Stimulated activated memory B cell treated with anti-CD40 and anti-IgM and Interleukin-4, amounts not matched to agents 10 μg/mL and 1 μg/mL and 100 μg/mL, for 72 hours (primary cell): ENCODE results near the gene RAB40C.

Experiments used
- ATAC-seq: fragments of 150-1000 bp; cut with Tn5 transposase; 2 replicates; pipeline ENCODE4 v1.10.0; 2021
- H3K27ac Mint-ChIP-seq: one replicate; pipeline ENCODE4 v1.8.0; 2022; ENCODE audit warnings: mild to moderate bottlenecking, mixed read lengths
- H3K27me3 Mint-ChIP-seq: one replicate; pipeline ENCODE4 v1.8.0; 2022; ENCODE audit warnings: mixed read lengths
- H3K36me3 Mint-ChIP-seq: one replicate; pipeline ENCODE4 v1.8.0; 2022; ENCODE audit warnings: mixed read lengths
- H3K4me1 Mint-ChIP-seq: one replicate; pipeline ENCODE4 v1.8.0; 2022; ENCODE audit warnings: mixed read lengths
- H3K4me3 Mint-ChIP-seq: one replicate; pipeline ENCODE4 v1.8.0; 2022; ENCODE audit warnings: mild to moderate bottlenecking, moderate library complexity, mixed read lengths
- H3K9me3 Mint-ChIP-seq: one replicate; pipeline ENCODE4 v1.8.0; 2022; ENCODE audit warnings: mixed read lengths

Gene RAB40C

DNA sequence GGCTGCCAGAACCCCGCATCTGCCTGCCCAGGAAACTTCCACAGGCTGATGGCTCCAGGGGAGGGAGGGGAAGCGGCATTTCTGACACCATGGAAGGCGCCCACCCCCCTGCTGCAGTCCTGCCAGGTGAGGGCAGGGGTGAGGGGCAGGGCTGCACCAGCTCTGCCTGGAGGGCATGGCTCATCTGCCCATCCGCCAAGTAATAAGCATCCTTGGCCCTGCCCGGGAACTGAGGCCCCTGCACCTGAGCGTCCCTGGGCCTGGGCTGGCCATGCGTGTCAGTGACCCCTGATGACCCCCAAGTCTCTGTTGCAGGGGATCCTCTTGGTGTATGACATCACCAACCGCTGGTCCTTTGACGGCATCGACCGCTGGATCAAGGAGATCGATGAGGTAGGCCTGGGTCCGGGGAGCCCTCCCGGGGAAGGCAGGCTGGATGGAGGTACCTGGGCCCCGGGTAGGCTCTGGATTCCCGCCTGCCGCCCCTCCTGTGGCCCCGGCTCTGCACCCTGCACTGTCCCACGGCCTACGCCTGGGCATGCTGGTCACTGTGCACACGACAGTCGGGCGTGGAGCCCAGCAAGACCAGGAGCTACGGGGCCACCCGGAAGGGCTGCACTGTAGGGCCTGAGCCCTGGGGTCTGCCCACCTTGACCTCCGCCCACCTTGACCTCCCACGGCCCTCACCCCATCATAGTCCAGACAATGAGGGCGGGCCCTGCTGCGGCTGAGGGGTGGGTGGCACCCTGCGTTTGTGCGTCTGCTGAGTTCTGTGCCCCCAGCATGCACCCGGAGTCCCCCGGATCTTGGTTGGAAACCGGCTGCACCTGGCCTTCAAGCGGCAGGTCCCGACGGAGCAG is 35.5 kb downstream of the RAB40C start:
- no peaks in the 10 kb centered on the region for H3K4me1 Mint-ChIP-seq
- H3K4me3 Mint-ChIP-seq, result no peak overlapping the region
- H3K9me3 Mint-ChIP-seq, result no peaks in the 10 kb centered on the region
- no peak for ATAC-seq
- H3K36me3 Mint-ChIP-seq, result peaks cover 23% of the 10 kb centered on the region
- no peak overlapping the region for H3K27ac Mint-ChIP-seq
- H3K27me3 Mint-ChIP-seq, result no peaks in the 10 kb centered on the region

GRCh38 chr16:625977-626765 is 36.3 kb downstream of the RAB40C start:
- Mint-ChIP-seq H3K9me3 (no peaks in the 10 kb centered on the region), H3K4me3 (no peak overlapping the region), H3K36me3 (peaks cover 23% of the 10 kb centered on the region), H3K27ac (no peak overlapping the region), H3K27me3 (no peaks in the 10 kb centered on the region), H3K4me1 (no peaks in the 10 kb centered on the region)
- no peak for ATAC-seq

- no peak for ATAC-seq
- H3K4me3 Mint-ChIP-seq, result no peak overlapping the region
- H3K36me3 Mint-ChIP-seq, result peaks cover 23% of the 10 kb centered on the region
- H3K27me3 Mint-ChIP-seq, result no peaks in the 10 kb centered on the region
- peaks cover 6% of the 10 kb centered on the region for H3K4me1 Mint-ChIP-seq
- H3K27ac Mint-ChIP-seq, result no peak overlapping the region
- no peaks in the 10 kb centered on the region for H3K9me3 Mint-ChIP-seq
These were observed 37.1 kb downstream of the RAB40C start for GRCh38 chr16:626787-627453.

DNA sequence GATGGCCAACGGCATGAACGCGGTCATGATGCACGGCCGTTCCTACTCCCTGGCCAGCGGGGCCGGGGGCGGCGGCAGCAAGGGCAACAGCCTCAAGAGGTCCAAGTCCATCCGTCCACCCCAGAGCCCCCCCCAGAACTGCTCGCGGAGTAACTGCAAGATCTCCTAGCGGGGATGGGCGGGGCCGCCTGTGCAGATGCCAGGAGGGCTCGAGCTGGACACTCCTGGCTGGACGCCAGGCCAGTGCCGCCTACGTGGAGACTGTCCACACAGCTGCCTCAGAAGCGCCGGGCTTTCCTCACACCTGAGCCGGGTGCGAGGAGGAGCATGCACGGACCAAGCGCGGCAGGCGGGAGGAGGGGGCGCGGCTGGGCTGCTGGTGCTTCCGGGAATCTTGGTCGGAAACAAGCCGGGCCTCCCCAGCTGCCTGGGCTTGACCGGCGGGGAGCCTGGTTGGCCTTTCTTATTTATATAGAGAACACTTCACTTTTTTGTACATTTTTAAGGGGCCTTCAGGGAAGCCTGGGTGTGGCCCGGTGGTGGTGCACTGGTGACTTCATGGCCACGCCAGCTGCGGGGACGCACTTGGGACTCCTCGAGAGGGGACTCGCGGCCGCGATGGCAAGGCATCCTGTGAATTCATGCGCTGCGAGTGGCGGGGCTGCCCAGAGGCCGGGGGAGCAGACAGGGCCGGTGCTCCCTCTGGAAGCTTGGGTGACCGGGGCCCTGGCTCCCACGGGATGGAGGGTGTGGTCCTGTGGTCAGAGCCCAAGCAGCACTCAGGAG is 37.8 kb downstream of the RAB40C start:
- no peak for ATAC-seq
- no peaks in the 10 kb centered on the region for H3K9me3 Mint-ChIP-seq
- H3K4me3 Mint-ChIP-seq, result no peak overlapping the region
- H3K27ac Mint-ChIP-seq, result no peak overlapping the region
- H3K36me3 Mint-ChIP-seq, result peaks cover 23% of the 10 kb centered on the region
- no peaks in the 10 kb centered on the region for H3K27me3 Mint-ChIP-seq
- peaks cover 6% of the 10 kb centered on the region for H3K4me1 Mint-ChIP-seq

DNA sequence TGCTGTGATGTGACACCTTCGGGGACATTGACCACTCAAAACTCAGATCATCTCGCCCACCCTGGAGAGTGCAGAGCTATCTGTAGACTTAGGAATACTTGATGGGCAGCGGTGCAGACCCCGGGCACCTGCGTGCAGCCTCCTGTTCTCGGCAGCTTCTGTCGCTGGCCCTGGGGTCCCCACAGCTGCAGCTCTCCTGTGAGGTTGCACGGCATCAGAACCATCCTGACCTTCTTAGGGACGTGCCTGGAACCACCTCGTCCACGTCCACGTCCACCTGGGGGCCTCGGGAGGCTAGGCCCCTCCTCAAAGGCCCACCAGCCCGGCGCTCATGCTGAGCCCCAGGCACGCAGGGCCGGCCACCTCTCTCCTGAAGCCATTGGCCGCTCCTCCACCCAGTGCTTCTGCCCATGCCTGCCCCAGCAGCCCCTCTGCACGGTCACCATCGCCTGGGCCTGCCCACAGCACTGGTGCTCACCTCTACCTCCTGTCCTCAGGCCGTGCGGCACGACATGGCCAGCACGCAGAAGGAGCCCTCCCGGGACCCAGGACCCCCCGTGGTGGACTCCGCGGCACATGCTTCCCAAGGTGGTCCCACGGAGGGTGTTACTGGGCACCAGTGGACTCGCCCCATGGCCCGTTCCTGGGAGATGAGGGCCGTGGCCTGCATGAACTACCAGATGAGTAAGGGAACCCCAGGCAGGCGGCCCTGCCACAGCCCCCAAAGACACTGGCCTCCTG is 38.6 kb downstream of the RAB40C start:
- no peak overlapping the region for H3K27ac Mint-ChIP-seq
- no peak overlapping the region for H3K4me3 Mint-ChIP-seq
- no peaks in the 10 kb centered on the region for H3K27me3 Mint-ChIP-seq
- H3K36me3 Mint-ChIP-seq, result peaks cover 23% of the 10 kb centered on the region
- H3K9me3 Mint-ChIP-seq, result no peaks in the 10 kb centered on the region
- ATAC-seq, result no peak
- H3K4me1 Mint-ChIP-seq, result peaks cover 6% of the 10 kb centered on the region

GRCh38 chr16:629185-629832 is 39.4 kb downstream of the RAB40C start:
- Mint-ChIP-seq H3K4me1 (peaks cover 8% of the 10 kb centered on the region), H3K9me3 (no peaks in the 10 kb centered on the region), H3K36me3 (peaks cover 23% of the 10 kb centered on the region), H3K27me3 (no peaks in the 10 kb centered on the region), H3K4me3 (no peak overlapping the region), H3K27ac (no peak overlapping the region)
- no peak for ATAC-seq

GRCh38 chr16:629833-630248 is 40.0 kb downstream of the RAB40C start:
- no peak overlapping the region for H3K27ac Mint-ChIP-seq
- ATAC-seq, result no peak
- H3K4me3 Mint-ChIP-seq, result no peak overlapping the region
- no peaks in the 10 kb centered on the region for H3K9me3 Mint-ChIP-seq
- peaks cover 14% of the 10 kb centered on the region for H3K4me1 Mint-ChIP-seq
- H3K27me3 Mint-ChIP-seq, result no peaks in the 10 kb centered on the region
- H3K36me3 Mint-ChIP-seq, result peaks cover 23% of the 10 kb centered on the region

DNA sequence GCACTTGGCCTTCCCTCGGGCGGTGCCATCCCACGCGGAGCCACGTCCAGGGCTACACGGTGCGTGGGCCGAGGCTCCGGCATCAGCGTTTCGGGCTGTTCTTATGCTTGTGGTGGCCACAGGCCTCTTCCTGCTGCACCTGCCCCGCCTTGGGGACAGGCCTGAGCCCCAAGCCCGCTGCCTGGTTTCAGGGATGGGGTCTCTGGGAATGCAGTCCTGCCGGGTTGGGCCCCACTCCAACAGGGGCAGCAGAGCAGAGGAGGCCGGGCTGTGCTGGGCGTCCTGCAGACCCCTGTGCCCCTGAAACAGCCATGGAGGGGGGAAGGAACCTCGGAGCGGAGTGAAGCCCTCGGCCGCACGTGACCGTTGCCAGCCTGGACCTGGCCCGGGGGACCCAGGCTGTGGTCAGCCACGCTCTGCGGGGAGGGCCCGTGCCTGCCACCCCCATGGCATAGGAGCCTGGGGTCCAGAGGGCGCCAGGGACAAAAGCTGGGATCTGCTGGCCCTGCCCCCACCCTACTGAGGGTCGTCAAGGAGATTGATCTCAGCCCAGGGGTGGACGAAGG is 40.5 kb downstream of the RAB40C start:
- H3K27ac Mint-ChIP-seq, result no peak overlapping the region
- peaks cover 17% of the 10 kb centered on the region for H3K4me1 Mint-ChIP-seq
- H3K27me3 Mint-ChIP-seq, result no peaks in the 10 kb centered on the region
- no peak for ATAC-seq
- H3K36me3 Mint-ChIP-seq, result peaks cover 23% of the 10 kb centered on the region
- H3K9me3 Mint-ChIP-seq, result no peaks in the 10 kb centered on the region
- no peak overlapping the region for H3K4me3 Mint-ChIP-seq

GRCh38 chr16:630815-631405 is 41.0 kb downstream of the RAB40C start, which contains the start of gene WFIKKN1:
Gene WFIKKN1, plus strand, starts transcription at chr16:630985. Its CDS starts 269 bp downstream, at chr16:631254.
- no peak within 1 kb of the TSS for H3K27ac Mint-ChIP-seq
- ATAC-seq, result no peak

DNA sequence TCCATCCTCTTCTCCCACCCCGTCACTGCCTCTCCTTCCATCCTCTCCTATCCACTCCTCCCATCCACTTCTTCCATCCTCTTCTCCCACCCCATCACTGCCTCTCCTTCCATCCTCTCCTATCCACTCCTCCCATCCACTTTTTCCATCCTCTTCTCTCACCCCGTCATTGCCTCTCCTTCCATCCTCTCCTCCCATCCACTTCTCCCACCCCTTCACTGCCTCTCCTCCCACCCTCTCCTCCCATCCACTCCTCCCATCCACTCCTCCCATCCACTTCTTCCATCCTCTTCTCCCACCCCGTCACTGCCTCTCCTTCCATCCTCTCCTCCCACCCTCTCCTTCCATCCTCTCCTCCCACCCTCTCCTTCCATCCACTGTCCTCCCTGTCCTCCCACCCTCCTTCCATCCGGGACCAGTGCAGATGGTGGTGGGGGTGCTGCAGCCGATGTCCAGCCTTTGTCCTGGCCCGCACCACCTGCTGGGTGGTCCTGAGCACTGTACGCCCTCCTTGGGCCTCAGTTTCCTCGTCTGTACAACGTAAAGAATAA is 42.0 kb downstream of the RAB40C start:
- Mint-ChIP-seq H3K9me3 (no peaks in the 10 kb centered on the region), H3K4me3 (no peak overlapping the region), H3K27me3 (no peaks in the 10 kb centered on the region), H3K27ac (no peak overlapping the region), H3K36me3 (peaks cover 11% of the 10 kb centered on the region), H3K4me1 (peaks cover 24% of the 10 kb centered on the region)
- ATAC-seq, result no peak

More at GRCh38 chr16:630815-631405, 41.0 kb downstream of the RAB40C start, which contains the start of gene WFIKKN1:
- H3K27me3 Mint-ChIP-seq, result no peaks in the 10 kb centered on the region
- H3K9me3 Mint-ChIP-seq, result no peaks in the 10 kb centered on the region
- peaks cover 17% of the 10 kb centered on the region for H3K4me1 Mint-ChIP-seq
- no peak within 1 kb of the TSS for H3K4me3 Mint-ChIP-seq
- H3K36me3 Mint-ChIP-seq, result peaks cover 20% of the 10 kb centered on the region

- H3K4me1 Mint-ChIP-seq, result peaks cover 28% of the 10 kb centered on the region
- no peak overlapping the region for H3K27ac Mint-ChIP-seq
- H3K4me3 Mint-ChIP-seq, result no peak overlapping the region
- H3K27me3 Mint-ChIP-seq, result no peaks in the 10 kb centered on the region
- ATAC-seq, result no peak
- H3K9me3 Mint-ChIP-seq, result no peaks in the 10 kb centered on the region
- H3K36me3 Mint-ChIP-seq, result peaks cover 3% of the 10 kb centered on the region
These were observed 42.8 kb downstream of the RAB40C start for GRCh38 chr16:632486-633335.

- no peak overlapping the region for H3K4me3 Mint-ChIP-seq
- H3K4me1 Mint-ChIP-seq, result peaks cover 35% of the 10 kb centered on the region
- H3K9me3 Mint-ChIP-seq, result no peaks in the 10 kb centered on the region
- no peak overlapping the region for H3K27ac Mint-ChIP-seq
- H3K27me3 Mint-ChIP-seq, result no peaks in the 10 kb centered on the region
- no peak for ATAC-seq
- no peaks in the 10 kb centered on the region for H3K36me3 Mint-ChIP-seq
These were observed 43.6 kb downstream of the RAB40C start for GRCh38 chr16:633336-634050.
